CD4-positive, alpha-beta T cell treated with Interleukin-4 for 1 hour (primary cell): Measurements from ENCODE around the gene ALLC.
A peak's percentile ranks its signal among the peaks of the same experiment; 100 is the strongest.

Experiments used
- DNase-seq, 2 donors: peaks; one replicate each; pipeline ENCODE4 v3.0.0-alpha.2; 2020 to 2022

The ALLC gene

DNA sequence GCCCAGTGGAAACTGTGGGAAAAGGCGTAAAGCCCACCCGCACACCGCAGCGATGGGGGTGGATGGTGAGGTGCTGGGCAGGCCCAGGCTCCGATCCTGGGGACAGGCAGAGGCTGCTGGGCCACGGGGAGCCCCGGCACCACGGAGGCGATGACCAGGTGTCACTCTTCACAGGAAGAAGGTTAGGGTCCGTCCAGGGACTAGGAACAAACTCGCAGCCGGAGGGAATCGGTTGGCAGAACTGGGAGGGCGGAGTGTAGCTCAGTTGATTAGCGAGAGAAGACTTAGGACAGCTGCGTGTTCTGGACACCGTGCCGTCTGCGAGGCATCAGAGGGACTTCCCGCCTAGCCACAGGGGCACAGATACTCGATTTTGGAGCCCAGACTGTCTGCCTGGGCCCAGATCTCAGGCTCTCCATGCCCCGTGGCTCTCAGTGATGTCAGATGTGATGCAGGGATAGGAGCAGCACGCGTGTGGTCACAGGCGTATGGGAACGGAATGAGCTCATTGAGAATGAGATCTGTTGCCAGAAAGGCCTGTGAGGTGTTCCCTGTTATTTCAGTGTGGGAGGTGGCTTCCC, 16.1 kb upstream of the ALLC start:
- DNase-seq: peak in 1 of 2 donors; percentile 8

GRCh38 chr2:3642521-3643215, 15.3 kb upstream of the ALLC start:
- DNase-seq: peak in 1 of 2 donors; percentile 7

DNA sequence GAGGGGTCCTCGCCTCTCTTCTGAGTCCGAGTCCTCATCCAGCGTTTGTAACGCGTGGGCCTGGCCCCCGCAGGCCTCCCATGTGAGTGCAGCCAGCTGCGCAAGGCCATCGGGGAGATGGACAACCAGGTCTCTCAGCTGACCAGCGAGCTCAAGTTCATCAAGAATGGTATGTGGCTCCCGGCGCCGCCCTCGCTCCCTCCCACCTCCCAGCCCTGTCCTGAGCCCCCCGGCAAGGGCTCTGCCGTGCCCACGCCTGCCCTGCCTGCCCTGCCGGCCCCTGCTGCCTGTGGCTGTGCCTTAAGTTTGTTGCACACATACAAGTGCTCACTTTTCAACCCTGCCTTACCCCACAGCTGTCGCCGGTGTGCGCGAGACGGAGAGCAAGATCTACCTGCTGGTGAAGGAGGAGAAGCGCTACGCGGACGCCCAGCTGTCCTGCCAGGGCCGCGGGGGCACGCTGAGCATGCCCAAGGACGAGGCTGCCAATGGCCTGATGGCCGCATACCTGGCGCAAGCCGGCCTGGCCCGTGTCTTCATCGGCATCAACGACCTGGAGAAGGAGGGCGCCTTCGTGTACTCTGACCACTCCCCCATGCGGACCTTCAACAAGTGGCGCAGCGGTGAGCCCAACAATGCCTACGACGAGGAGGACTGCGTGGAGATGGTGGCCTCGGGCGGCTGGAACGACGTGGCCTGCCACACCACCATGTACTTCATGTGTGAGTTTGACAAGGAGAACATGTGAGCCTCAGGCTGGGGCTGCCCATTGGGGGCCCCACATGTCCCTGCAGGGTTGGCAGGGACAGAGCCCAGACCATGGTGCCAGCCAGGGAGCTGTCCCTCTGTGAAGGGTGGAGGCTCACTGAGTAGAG, 14.4 kb upstream of the ALLC start:
- no peak for DNase-seq

GRCh38 chr2:3644246-3644525, 13.8 kb upstream of the ALLC start:
- no peak for DNase-seq

DNA sequence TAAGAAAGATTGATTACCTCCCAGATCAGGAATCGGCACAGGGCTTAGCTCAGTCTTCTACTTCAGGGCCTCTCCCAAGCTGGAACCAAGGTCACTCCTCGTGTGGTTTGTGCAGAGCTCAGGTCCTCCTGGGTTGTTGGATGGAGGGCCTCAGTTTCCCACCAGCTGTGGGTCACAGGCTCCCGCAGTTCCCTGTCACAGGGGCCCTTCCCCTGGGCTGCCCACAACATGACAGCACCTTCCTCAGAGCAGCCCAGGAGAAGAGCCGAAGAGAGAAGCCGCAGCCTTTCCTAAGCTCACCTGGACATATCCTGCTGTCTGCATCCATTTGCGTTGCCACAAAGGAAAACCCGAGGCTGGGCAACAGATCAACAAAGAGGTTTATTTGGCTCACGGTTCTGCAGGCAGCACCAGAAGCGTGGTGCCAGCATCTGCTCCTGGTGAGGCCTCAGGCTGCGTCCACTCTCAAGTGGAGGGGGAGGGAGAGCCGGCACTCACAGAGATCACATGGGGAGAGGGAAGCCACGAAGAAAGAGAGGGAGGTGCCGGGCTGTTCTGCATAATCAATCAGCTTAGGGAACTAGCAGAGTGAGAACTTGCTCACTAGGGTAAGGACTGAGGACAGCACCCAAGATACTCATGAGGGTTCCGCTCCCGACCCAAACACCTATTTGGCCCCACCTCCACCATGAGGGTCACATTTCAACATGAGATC, 13.0 kb upstream of the ALLC start:
- no peak for DNase-seq

GRCh38 chr2:3645745-3646389, 12.1 kb upstream of the ALLC start:
- no peak for DNase-seq

DNA sequence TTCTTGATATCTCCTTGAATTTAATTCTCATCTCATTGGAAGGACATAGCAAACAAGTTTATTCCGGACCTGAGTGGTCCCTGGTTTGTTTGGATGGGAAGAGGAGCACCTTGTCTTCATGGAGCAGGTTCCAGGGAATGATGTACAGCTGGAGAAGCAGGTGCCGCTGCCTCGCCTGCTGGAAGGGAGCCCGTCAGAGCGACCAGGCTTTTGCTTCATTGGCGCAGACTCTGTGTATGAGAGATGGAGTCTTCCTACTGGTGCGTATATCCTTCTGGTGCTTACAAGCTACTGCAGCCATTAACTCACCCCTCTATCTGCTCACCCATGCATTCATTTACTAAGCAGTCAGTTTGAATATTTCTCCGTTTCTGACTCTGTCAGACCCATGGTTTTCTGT, 11.6 kb upstream of the ALLC start:
- no peak for DNase-seq

- no peak for DNase-seq
These were observed 10.8 kb upstream of the ALLC start for GRCh38 chr2:3647246-3647645.

DNA sequence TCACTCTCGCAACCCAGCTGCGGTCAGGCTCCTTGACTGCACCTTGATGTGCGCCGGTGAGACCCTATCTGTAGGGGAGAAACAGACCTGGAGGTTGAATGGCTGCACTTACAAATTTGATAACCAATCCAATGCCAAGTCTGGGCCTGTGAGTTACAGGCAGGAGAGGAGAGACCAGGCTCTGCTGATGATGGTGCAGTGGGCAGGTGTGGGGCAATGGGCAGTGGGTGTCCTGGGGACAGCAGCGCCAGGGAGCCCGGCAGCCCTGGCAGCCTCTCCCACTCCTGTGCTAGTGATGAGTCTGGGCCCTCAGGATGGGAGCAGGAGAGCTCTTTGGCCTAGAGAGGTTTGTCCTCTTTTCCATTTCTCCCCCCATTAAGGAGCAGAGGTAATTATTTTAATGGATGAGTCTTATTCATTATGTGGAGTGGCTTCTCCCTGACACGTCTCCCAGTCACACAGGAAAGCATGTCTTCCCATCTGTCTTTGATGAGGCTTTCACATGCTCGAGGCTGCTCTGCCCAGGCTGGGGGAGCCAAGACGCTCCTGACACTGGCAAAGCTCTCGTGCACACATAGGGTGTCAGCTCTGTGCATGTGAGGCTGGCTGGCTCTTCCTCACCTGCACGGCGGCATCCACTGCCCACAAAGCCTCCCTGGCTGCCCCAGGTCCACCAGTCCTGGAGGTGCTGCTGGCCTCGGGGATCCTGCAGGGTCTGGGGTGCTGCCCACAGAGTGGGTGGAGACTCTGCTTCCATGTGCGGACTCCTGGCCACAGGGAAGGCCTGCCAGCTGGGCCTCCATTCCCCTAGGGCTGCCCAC, 10.0 kb upstream of the ALLC start:
- DNase-seq: no peak

DNA sequence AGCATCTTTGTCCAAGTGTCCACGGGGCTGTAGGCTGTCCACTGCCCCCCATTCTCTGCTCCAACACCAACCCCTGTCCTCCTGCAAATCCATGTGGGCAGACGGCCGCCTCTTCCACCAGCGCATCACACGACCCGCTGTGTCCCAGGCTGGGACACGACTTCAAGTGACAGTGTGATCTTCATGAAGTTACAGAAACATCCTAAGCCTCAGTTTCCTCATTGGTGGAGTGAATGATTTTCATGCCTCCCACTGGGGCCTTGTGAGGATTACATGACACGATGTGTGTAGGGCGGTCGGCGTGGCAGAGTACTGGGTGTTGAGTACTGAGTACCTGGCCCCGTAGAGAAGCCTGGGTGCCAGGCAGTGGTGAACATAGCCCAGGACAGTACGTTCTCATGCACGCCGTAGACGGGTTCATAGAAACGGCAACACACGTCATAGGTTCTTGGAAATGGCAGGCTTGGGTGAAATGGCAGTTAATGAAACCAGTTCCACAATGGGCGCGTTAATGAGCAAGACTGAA, 9.3 kb upstream of the ALLC start:
- no peak for DNase-seq

DNA sequence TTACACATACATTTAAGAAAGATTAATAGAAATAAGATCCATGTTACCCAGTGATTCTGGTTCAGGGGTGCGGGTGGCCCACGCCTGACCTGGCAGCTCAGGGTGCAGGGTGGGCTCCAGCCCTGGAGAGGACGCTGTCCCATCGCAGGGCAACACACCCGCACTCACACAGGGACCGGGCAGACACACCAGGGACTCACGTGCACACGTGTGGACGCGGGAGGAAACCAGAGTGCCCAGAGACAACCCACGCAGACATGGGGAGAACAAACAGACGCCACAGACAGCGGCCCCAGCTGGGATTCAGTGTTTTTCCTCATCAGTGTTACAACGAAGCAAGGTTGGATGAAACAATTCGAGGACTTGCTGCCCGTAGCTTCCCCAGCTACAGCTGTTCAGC, 8.4 kb upstream of the ALLC start:
- DNase-seq: no peak

- no peak for DNase-seq
These were observed 7.7 kb upstream of the ALLC start for GRCh38 chr2:3650140-3650920.

GRCh38 chr2:3651691-3652648, 6.0 kb upstream of the ALLC start:
- DNase-seq: peak; percentile 74 to 78

DNA sequence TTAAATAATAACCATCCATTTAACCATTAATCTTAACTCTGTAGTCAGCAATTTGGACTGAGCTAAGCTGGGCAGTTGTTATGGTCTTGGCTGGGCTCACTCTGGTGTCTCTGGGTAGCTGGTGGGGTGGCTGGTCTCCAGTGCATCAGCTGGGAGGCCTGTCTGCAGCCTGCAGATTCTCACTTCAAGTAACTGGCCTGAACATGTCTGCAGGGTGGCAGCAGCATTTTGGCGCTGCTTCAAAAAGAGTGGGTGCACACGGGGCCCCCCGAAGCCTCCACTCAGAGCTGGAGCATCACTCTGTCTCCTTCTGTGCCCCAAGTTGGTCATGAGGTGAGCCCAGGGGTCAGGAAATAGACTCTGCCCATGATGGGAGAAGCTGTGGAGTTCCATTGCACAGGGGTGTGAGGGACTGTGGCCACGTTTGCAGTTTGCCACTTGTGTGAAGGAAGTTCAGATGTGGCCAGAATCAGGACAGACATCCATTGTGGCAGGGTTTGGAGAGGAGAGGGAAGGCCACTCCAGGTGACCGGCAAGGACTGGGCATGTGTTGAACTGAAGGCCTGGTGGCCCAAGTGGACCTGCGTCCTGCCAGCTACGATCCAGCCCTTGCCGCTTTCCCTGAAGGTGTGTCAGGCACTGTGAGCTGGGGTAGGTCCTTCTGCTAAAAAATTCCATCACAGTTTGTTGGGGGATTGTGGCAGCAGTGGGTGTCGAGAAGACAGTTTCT, 4.9 kb upstream of the ALLC start:
- no peak for DNase-seq

GRCh38 chr2:3654011-3654410, 4.0 kb upstream of the ALLC start:
- no peak for DNase-seq

DNA sequence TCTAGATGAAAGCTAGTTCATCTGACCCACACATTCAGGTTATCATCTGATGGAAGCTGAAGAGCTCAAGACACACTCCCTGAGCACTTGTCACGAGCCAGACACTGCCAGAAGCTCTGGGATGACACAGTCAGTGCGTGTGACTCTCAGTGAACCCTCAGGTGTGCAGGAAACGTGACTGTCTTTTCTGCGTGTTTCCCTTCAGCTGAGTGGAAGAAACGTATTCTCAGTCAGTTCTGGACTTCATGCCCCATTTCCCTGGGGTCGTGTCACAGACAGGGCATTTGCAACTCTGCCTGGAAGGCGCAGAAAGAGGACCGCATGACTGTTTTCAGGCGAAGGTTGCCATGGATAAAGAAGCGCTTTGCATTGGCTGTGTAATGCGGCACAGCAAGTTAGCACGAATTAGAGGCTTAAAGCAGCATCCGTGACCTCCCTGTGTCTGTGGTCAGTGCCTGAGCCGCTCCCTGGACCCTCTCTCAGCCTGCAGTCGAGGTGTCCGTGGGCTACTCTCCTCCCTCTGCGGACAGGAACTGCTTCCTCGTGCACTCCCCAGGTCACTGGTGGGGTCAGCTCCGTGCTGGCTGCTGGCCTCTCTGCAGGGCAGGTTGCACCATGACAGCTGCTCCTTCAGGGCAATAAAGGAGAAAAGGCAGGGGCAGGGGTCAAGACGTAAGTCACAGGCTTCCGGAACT, 3.3 kb upstream of the ALLC start:
- DNase-seq: no peak

DNA sequence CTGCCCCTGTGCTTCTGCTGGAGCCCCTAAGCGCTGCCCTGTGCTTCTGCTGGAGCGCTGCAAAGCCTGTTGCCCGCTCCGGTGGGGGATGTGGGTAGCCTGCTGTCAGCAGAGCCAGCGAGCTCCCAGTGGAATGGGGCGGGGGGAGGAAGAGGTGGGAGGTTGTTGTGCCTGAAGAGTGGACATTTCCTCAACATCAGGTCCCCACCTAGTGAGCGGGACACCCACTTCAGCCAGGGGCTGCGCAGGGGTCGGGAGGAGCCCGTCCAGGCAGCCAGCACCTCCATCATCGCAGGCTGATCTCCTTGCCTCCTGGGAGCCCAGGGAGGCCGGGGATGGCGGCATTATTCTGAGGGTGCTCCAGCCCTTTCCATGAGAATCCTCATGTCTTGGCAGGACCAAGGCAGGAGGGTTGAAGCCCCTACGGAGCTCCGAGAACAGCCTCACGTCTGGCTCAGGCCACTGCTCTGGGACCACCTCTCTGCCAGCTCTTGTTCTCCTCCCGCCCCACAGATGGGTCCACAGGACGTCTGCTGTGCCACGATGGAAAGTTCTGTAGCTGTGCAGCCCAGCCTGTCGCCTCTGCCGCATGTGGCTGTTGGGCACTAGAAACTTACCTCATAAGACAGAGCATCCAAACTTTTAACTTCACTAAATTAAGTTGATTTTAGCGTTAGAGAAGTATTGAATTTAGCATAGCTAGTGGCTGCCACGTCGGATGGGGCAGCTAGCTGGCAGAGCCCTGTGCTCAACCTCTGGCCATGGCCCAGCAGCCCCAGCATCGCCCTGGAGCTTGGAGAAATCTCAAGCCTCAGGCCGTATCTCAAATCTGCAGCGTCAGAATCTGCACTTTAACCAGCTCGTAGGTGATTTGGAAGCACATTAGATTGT, 1.9 kb upstream of the ALLC start:
- DNase-seq: no peak
